AG04449 (cell line): Measurements from ENCODE around the gene CAPZA3.
A peak's percentile ranks its signal among the peaks of the same experiment; 100 is the strongest.

Source experiments
- CTCF ChIA-PET: fragments of 350-600 bp; formaldehyde crosslinking; extraction: SDS; loops from one replicate; lab custom pipeline; 2021; ENCODE audit warnings: antibody characterized with exemption; lab: Yijun Ruan, JAX
- POLR2A ChIA-PET: fragments of 400-600, 350-600 bp; formaldehyde crosslinking; extraction: SDS; loops from one replicate; lab custom pipeline; 2020; ENCODE audit warnings: antibody characterized with exemption, inconsistent platforms; lab: Yijun Ruan, JAX
- DNase-seq: peaks from one replicate; pipeline ENCODE4 v3.0.0-alpha.2; 2010; ENCODE audit warnings: low read depth, low spot score
- H3K4me3 ChIP-seq: 2 replicates; pipeline ENCODE4 v1.5.1; 2011; ENCODE audit warnings: low read depth, mild to moderate bottlenecking, control low read depth, low read length
- CTCF ChIP-seq: IDR thresholded peaks from one replicate; pipeline ENCODE4 v1.5.1; 2011; ENCODE audit warnings: mild to moderate bottlenecking, moderate library complexity, low read length, control low read depth, inconsistent platforms; ENCODE audit not compliant: insufficient read depth; ENCODE audit errors: missing control alignments

CAPZA3 gene

DNA sequence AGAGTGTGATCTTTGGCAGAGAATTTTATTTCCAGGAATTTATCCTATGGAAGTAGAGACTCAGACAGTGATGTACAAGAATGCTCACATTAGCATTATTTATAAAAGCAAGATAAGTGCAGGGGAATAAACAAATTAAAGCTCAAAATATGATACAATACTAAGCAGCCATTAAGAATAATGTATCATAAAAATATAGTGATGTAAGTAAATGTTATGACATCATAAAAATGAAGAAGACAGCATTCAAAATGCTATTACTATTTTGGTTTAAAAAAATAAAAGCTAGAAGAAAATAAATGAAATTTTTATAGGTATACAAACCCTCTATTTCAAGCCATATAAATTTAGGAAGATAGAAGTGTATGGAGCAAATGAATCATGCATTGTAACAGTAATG, 17.2 kb upstream of the CAPZA3 start:
- CTCF ChIA-PET = no interaction called here
- POLR2A ChIA-PET = no interaction called here
- no peak overlapping the region for H3K4me3 ChIP-seq
- TF ChIP-seq CTCF = no peak
- no peak for DNase-seq

DNA sequence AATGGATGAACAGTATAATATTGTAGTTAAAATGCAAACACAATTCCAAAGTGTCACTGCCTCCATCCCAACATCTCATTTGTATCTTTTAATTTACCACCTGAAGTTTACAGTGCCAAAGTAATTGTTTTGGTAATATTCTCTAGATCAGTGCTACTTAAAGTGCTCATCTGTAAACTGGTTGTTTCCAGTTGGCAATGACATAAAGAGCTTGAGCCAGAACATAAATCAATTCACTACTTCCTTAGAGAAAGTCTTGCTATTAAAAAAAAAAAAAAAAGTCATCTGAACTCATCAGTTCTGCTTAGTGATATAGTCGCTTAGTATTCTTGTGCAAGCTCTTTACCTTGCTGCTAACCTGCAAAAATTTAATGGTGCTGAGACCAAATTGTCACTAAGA, 16.5 kb upstream of the CAPZA3 start:
- DNase-seq = no peak
- POLR2A ChIA-PET = no interaction called here
- H3K4me3 ChIP-seq = no peak overlapping the region
- CTCF ChIA-PET = interaction anchor here (0.9 to 1.5 kb wide), 2 partner anchors 8 to 465 kb away, joined by 3 to 5 read pairs; no protein-coding TSS in a partner anchor
- no peak for TF ChIP-seq CTCF

GRCh38 chr12:18723752-18724151, 14.2 kb upstream of the CAPZA3 start:
- ChIA-PET CTCF (no interaction called here), POLR2A (no interaction called here)
- no peak for TF ChIP-seq CTCF
- peak; percentile 59 for DNase-seq
- H3K4me3 ChIP-seq = no peak overlapping the region

DNA sequence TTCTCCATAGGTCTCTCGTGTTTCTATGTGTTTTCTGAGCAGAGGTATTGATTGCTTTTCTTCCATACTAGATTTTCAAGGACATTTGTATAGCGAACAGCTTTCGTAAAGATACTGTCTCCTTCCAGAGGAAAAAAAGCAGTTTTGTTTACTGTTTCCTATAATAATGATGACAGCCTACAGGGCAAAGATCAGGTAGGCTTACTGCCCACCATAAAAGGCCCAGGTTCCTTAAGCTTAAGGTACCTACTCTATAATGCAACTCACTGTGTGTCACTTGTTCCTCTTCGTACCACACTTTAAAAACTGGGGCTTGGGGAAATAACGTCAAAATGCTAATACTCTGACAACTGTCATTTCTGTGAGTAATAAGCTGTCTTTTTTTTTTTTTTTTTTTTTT, 6.8 kb upstream of the CAPZA3 start:
- POLR2A ChIA-PET = no interaction called here
- no peak for DNase-seq
- H3K4me3 ChIP-seq = no peak overlapping the region
- TF ChIP-seq CTCF = no peak
- CTCF ChIA-PET = no interaction called here

DNA sequence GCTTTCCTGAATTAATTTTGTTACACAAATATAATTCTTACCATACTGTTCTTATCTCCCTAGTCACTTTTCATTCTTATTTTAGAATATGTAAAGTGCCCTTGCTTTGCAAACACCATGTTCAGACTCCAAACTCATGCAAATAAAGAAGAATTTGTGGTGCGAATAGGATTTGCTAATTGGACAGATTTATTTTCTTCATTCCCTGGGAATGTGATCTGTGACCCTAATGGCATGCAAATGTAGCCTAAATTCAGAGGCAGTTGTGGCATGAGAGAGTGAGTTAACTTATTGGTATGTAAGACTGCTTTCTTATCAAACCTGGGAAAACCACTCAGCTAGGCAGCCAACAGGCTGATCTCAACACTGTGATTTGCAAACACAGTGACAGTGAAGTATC, 10.0 kb downstream of the CAPZA3 start:
- H3K4me3 ChIP-seq = no peak overlapping the region
- peak; percentile 97 for DNase-seq
- ChIA-PET POLR2A (no interaction called here), CTCF (interaction anchor here (0.9 to 1.7 kb wide), 3 partner anchors 9 to 428 kb away, joined by 3 to 4 read pairs (median 3); no protein-coding TSS in a partner anchor)
- TF ChIP-seq CTCF = no peak

- H3K4me3 ChIP-seq = no peak overlapping the region
- no peak for DNase-seq
- POLR2A ChIA-PET = no interaction called here
- TF ChIP-seq CTCF = no peak
- CTCF ChIA-PET = interaction anchor here (1.7 kb wide), 1 partner anchor 11 kb away, joined by 4 read pairs; no protein-coding TSS in a partner anchor
Observed at GRCh38 chr12:18749386-18749957, 11.6 kb downstream of the CAPZA3 start.
